ENCODE results near the gene SMAD6.

GRCh38 chr15:66720206-66721010 lies 18.4 kb downstream of the SMAD6 start:
- TF ChIP-seq EZH2phosphoT487 (IDR thresholded peaks at IDR 0.05; ENCODE audit: unreplicated experiment) (no peak), CTCF (conservative IDR thresholded peaks at IDR 0.05; ENCODE audit: low read depth in 2 of 2) (no peak), CREB1 (CRISPR knock-in tag; IDR thresholded peaks at IDR 0.05; ENCODE audit: low read depth) (no peak), POLR2AphosphoS5 (IDR thresholded peaks at IDR 0.05; ENCODE audit: low read depth) (no peak), EZH2 (IDR thresholded peaks at IDR 0.05; ENCODE audit: low read depth, unreplicated experiment) (no peak), ETS1 (IDR thresholded peaks at IDR 0.05) (no peak), REST (IDR thresholded peaks at IDR 0.05; ENCODE audit: unreplicated experiment) (no peak), JUNB (IDR thresholded peaks at IDR 0.05; ENCODE audit: unreplicated experiment) (no peak), STAT1 (IDR thresholded peaks at IDR 0.05; ENCODE audit: unreplicated experiment) (no peak)
